Suprapubic skin (tissue), 4 donors: Measurements from ENCODE around the gene THTPA. TPM values are rescaled to one million over a fixed set of nuclear protein-coding genes. Genes with fewer than 3 reads are reported as not detected.
"Not testable (repeated sequence)": the region's sequence is repeated elsewhere in the genome, so short reads cannot be mapped to it uniquely, and the experiment has no call there.

Experiments used
- DNase-seq, 2 donors: peaks; one replicate each; pipeline ENCODE4 v3.0.0-alpha.2; 2019; ENCODE audit warnings: low spot score in 2 of 2
- H3K27ac ChIP-seq: fragments of 200-600 bp; sonication (generic); one replicate; pipeline ENCODE4 v1.5.1; 2019
- H3K27me3 ChIP-seq: fragments of 200-600 bp; sonication (generic); one replicate; pipeline ENCODE4 v1.5.1; 2019
- H3K36me3 ChIP-seq: fragments of 200-600 bp; sonication (generic); one replicate; pipeline ENCODE4 v1.5.1; 2019
- H3K4me1 ChIP-seq: fragments of 200-600 bp; sonication (generic); one replicate; pipeline ENCODE4 v1.5.1; 2019
- H3K4me3 ChIP-seq: fragments of 200-600 bp; sonication (generic); one replicate; pipeline ENCODE4 v1.5.1; 2019; ENCODE audit warnings: mild to moderate bottlenecking
- H3K9me3 ChIP-seq: fragments of 200-600 bp; sonication (generic); one replicate; pipeline ENCODE4 v1.5.1; 2019
- CTCF ChIP-seq, 2 donors: fragments of 200-600 bp in 1 of 2; fragments of 450-650 bp in 1 of 2; sonication (generic) in 1 of 2; IDR thresholded peaks; one replicate each; pipeline ENCODE4 v1.5.1; 2016 to 2019; ENCODE audit warnings: antibody characterized with exemption in 2 of 2, mild to moderate bottlenecking in 1 of 2, moderate library complexity in 1 of 2
- EP300 ChIP-seq: sonication (generic); formaldehyde crosslinking; IDR thresholded peaks from one replicate; pipeline ENCODE4 v1.6.1; 2017; ENCODE audit warnings: antibody characterized with exemption
- POLR2A ChIP-seq, 2 donors: fragments of 450-650 bp; IDR thresholded peaks; one replicate each; pipeline ENCODE4 v1.6.1; 2017; ENCODE audit warnings: antibody characterized with exemption in 2 of 2, mild to moderate bottlenecking in 2 of 2, moderate library complexity in 2 of 2
- POLR2AphosphoS5 ChIP-seq, 3 donors: sonication (generic); formaldehyde crosslinking; IDR thresholded peaks; one replicate each; pipeline ENCODE4 v1.6.1; 2017; ENCODE audit warnings: antibody characterized with exemption in 3 of 3
- WGBS: methylation state at CpG from one replicate; pipeline ENCODE4 v1.1.5; 2018; 5-methylcytosine and 5-hydroxymethylcytosine counted together
- total RNA-seq, 4 donors: library from RNA; depleted of rRNA; stranded (reverse); fragments of >200 nt; gene quantifications; one replicate each; pipeline ENCODE4 v1.1.0, GENCODE V29; 2016

The THTPA gene
- total RNA-seq, 4 donors from 2014 or later, result 7.0 to 16.7 (median 11.8) TPM

GRCh38 chr14:23535943-23536342, 20.1 kb upstream of the THTPA start:
- 87% methylated on average over 4 of the region's 4 CpGs for WGBS
- no peak for DNase-seq
- H3K4me1 ChIP-seq, result peaks cover 2% of the 10 kb centered on the region
- H3K4me3 ChIP-seq, result no peak overlapping the region
- no peak overlapping the region for H3K27ac ChIP-seq
- TF ChIP-seq POLR2A (IDR thresholded peaks at IDR 0.05), result no peak
- no peaks in the 10 kb centered on the region for H3K36me3 ChIP-seq
- H3K9me3 ChIP-seq, result no peaks in the 10 kb centered on the region
- no peaks in the 10 kb centered on the region for H3K27me3 ChIP-seq

GRCh38 chr14:23536494-23536893, 19.6 kb upstream of the THTPA start:
- Histone ChIP-seq H3K27ac (no peak overlapping the region), H3K27me3 (no peaks in the 10 kb centered on the region), H3K36me3 (no peaks in the 10 kb centered on the region), H3K4me1 (peaks cover 2% of the 10 kb centered on the region), H3K9me3 (no peaks in the 10 kb centered on the region), H3K4me3 (no peak overlapping the region)
- WGBS, result 92% methylated on average over 2 of the region's 2 CpGs
- no peak for TF ChIP-seq POLR2AphosphoS5 (IDR thresholded peaks at IDR 0.05)
- no peak for TF ChIP-seq EP300
- TF ChIP-seq CTCF (IDR thresholded peaks at IDR 0.05), result no peak
- no peak for TF ChIP-seq POLR2A (IDR thresholded peaks at IDR 0.05)
- DNase-seq, result no peak

- not testable (repeated sequence) for H3K36me3 ChIP-seq, DNase-seq, H3K9me3 ChIP-seq, H3K4me1 ChIP-seq, H3K27ac ChIP-seq, H3K27me3 ChIP-seq, H3K4me3 ChIP-seq
- 79% methylated on average over 6 of the region's 6 CpGs for WGBS
Measured at GRCh38 chr14:23536906-23537305, 19.2 kb upstream of the THTPA start.

- no peaks in the 10 kb centered on the region for H3K27me3 ChIP-seq
- no peak overlapping the region for H3K4me3 ChIP-seq
- TF ChIP-seq EP300 (no peak), CTCF (IDR thresholded peaks at IDR 0.05) (no peak), POLR2AphosphoS5 (IDR thresholded peaks at IDR 0.05) (no peak), POLR2A (IDR thresholded peaks at IDR 0.05) (no peak)
- WGBS, result 62% methylated on average over 13 of the region's 13 CpGs
- no peaks in the 10 kb centered on the region for H3K36me3 ChIP-seq
- no peak for DNase-seq
- H3K27ac ChIP-seq, result no peak overlapping the region
- no peaks in the 10 kb centered on the region for H3K9me3 ChIP-seq
- peaks cover 2% of the 10 kb centered on the region for H3K4me1 ChIP-seq
Measured at GRCh38 chr14:23537351-23538049, 18.6 kb upstream of the THTPA start.

- Histone ChIP-seq H3K36me3 (no peaks in the 10 kb centered on the region), H3K9me3 (no peaks in the 10 kb centered on the region), H3K27ac (no peak overlapping the region), H3K4me1 (peaks cover 2% of the 10 kb centered on the region), H3K27me3 (no peaks in the 10 kb centered on the region), H3K4me3 (no peak overlapping the region)
- TF ChIP-seq EP300 (no peak), POLR2AphosphoS5 (IDR thresholded peaks at IDR 0.05) (no peak), POLR2A (IDR thresholded peaks at IDR 0.05) (no peak), CTCF (IDR thresholded peaks at IDR 0.05) (no peak)
- no peak for DNase-seq
- WGBS, result 55% methylated on average over 10 of the region's 10 CpGs
Measured at GRCh38 chr14:23538050-23538718, 17.9 kb upstream of the THTPA start.

- H3K36me3 ChIP-seq, result no peaks in the 10 kb centered on the region
- 38% methylated on average over 7 of the region's 7 CpGs for WGBS
- H3K9me3 ChIP-seq, result no peaks in the 10 kb centered on the region
- DNase-seq, result no peak
- peaks cover 2% of the 10 kb centered on the region for H3K4me1 ChIP-seq
- no peak overlapping the region for H3K4me3 ChIP-seq
- TF ChIP-seq EP300 (no peak), POLR2A (IDR thresholded peaks at IDR 0.05) (no peak), CTCF (IDR thresholded peaks at IDR 0.05) (no peak), POLR2AphosphoS5 (IDR thresholded peaks at IDR 0.05) (no peak)
- no peak overlapping the region for H3K27ac ChIP-seq
- H3K27me3 ChIP-seq, result no peaks in the 10 kb centered on the region
Measured at GRCh38 chr14:23538785-23539184, 17.3 kb upstream of the THTPA start.
